Measurements from ENCODE around the gene SPAG16. TPM values are rescaled to one million over a fixed set of nuclear protein-coding genes. Genes with fewer than 3 reads are reported as not detected.

SPAG16 gene
- total RNA-seq, 1 experiment from 2014 or later: 0.30 TPM

DNA sequence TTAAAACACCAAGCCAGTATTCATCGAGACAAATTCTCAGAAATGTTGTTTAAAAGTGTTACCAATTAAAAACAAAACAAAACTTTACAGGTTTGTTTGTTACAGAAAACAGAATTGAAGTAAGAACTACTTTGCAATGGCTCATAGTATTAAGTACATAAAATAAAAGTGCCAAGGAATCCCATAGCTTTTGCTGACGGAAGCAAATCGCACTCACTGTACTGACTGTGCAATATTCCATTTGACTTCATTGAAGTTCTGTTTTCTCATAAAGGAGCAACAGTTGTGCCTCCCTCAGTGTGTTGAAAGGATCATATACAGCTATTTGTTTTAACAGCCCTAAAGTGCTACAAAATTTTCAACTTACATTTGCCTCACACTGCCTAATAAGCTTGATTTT lies 507.8 kb downstream of the SPAG16 start:
- Histone ChIP-seq H2AFZ (ENCODE audit: low read depth, low read length, poor library complexity, severe bottlenecking) (no peak overlapping the region), H4K20me1 (ENCODE audit: insufficient read depth) (no peaks in the 10 kb centered on the region; the same call in 1 of the 2 replicates), H3K4me3 (replicated peaks in 1 of 2; ENCODE audit: low read depth in 1 of 2, low read length in 2 of 2) (no peak overlapping the region), H3K9me2 (ENCODE audit: insufficient read depth) (0 out of 2 replicates have a peak, but pooled peaks cover 3% of the 10 kb centered on the region), H3K4me2 (ENCODE audit: low read length) (no peak overlapping the region), H3K27ac (ENCODE audit: low read depth, low read length) (no peak overlapping the region), H3K79me2 (ENCODE audit: insufficient read depth, low read length) (no peaks in the 10 kb centered on the region), H3K9me3 (ENCODE audit: control insufficient read depth in 1 of 2, insufficient read depth in 1 of 2, low read depth in 1 of 2, low read length in 2 of 2) (no peaks in the 10 kb centered on the region), H3K36me3 (ENCODE audit: control insufficient read depth in 1 of 2, insufficient read depth in 2 of 2, low read length in 2 of 2) (no peaks in the 10 kb centered on the region), H3K4me1 (ENCODE audit: control insufficient read depth in 1 of 2, insufficient read depth in 2 of 2, low read length in 2 of 2) (no peaks in the 10 kb centered on the region), H3K27me3 (ENCODE audit: insufficient read depth, low read length) (no peaks in the 10 kb centered on the region), H3K9ac (ENCODE audit: low read length) (no peak overlapping the region)
- DNase-seq (ENCODE audit: low read depth, low spot score): no peak
- intact Hi-C loops (cut with micrococcal nuclease): loop anchor here (10.0 kb wide), 1 partner anchor 537 kb away; no protein-coding TSS in a partner anchor
- ChIA-PET POLR2A (no interaction called here), RAD21 (ENCODE audit: low non-redundant PET in 1 of 2, low total read pairs in 2 of 2, uncharacterized antibody in 2 of 2, unreplicated experiment in 2 of 2) (no interaction called here), CTCF (no interaction called here)
- no peak for ATAC-seq
- TF ChIP-seq YY1 (IDR thresholded peaks at IDR 0.05; ENCODE audit: extremely low read depth, insufficient replicate concordance, low read depth, low read length) (no peak), JUND (IDR thresholded peaks at IDR 0.05) (no peak), FOSL1 (IDR thresholded peaks at IDR 0.05; ENCODE audit: low read depth) (no peak), RAD21 (IDR thresholded peaks at IDR 0.05; ENCODE audit: low read depth) (no peak), EZH2 (IDR thresholded peaks at IDR 0.05) (no peak), CEBPB (IDR thresholded peaks at IDR 0.05; ENCODE audit: low read depth) (no peak)
- TF ChIP-seq, protein P1, sequence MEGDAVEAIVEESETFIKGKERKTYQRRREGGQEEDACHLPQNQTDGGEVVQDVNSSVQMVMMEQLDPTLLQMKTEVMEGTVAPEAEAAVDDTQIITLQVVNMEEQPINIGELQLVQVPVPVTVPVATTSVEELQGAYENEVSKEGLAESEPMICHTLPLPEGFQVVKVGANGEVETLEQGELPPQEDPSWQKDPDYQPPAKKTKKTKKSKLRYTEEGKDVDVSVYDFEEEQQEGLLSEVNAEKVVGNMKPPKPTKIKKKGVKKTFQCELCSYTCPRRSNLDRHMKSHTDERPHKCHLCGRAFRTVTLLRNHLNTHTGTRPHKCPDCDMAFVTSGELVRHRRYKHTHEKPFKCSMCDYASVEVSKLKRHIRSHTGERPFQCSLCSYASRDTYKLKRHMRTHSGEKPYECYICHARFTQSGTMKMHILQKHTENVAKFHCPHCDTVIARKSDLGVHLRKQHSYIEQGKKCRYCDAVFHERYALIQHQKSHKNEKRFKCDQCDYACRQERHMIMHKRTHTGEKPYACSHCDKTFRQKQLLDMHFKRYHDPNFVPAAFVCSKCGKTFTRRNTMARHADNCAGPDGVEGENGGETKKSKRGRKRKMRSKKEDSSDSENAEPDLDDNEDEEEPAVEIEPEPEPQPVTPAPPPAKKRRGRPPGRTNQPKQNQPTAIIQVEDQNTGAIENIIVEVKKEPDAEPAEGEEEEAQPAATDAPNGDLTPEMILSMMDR (IDR thresholded peaks at IDR 0.05 in 2 of 3, conservative IDR thresholded peaks at IDR 0.05 in 1 of 3; ENCODE audit: borderline replicate concordance in 1 of 3, insufficient read depth in 1 of 3, low read depth in 2 of 3, low read length in 2 of 3): no peak
- BruUV-seq (replicated peaks): no TSS peak

DNA sequence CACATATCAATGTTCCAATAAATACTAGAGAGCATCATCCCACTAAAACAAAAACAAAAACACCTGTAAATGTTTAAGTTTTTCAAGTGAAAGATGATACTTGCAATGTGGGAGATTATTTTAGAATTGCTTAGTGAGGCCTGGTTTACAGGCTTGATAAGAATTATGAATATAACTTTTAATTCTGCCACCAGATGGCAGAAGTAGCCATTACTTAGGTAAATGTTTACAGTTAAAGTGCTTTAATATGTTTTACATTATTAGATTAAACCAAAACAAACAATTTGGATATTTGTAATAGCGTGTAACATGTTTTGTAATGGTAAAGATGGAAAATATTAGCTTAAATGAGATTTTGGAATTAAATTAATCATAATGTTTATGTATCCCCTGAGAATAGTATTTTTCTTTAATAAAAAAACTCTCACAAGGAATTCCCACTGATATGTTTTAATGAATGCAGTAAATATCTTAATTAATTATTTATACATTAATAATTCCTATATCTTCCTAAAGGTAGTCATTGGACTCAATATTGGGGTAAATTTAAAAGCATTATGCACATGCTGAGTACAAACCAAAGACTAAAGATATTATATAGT lies 522.0 kb downstream of the SPAG16 start:
- DNase-seq (ENCODE audit: low read depth, low spot score) (no peak), ATAC-seq (no peak)
- intact Hi-C loops (cut with micrococcal nuclease): loop anchor here (2.0 to 5.0 kb wide), 2 partner anchors 1197 to 1461 kb away; no protein-coding TSS in a partner anchor
- H3K9ac ChIP-seq (ENCODE audit: low read length): no peak overlapping the region
- no peak overlapping the region for H3K4me2 ChIP-seq (ENCODE audit: low read length)
- TF ChIP-seq ZNF274 (IDR thresholded peaks at IDR 0.05; ENCODE audit: low read depth, low read length) (no peak), RAD21 (IDR thresholded peaks at IDR 0.05; ENCODE audit: low read depth) (peak; percentile 66)
- TF ChIP-seq, protein P1 (IDR thresholded peaks at IDR 0.05 in 2 of 3, conservative IDR thresholded peaks at IDR 0.05 in 1 of 3; ENCODE audit: borderline replicate concordance in 1 of 3, insufficient read depth in 1 of 3, low read depth in 2 of 3, low read length in 2 of 3): peak in 2 of 3 experiments; percentile 44 to 57; a peak in 3 of 6 replicates
- BruUV-seq (replicated peaks): no TSS peak
- CTCF ChIA-PET: no interaction called here
- no peaks in the 10 kb centered on the region for H4K20me1 ChIP-seq (ENCODE audit: insufficient read depth)
- no peaks in the 10 kb centered on the region for H3K4me1 ChIP-seq (ENCODE audit: control insufficient read depth in 1 of 2, insufficient read depth in 2 of 2, low read length in 2 of 2)
- peak overlapping the region; percentile 26 for H2AFZ ChIP-seq (ENCODE audit: low read depth, low read length, poor library complexity, severe bottlenecking)
- no peaks in the 10 kb centered on the region for H3K9me2 ChIP-seq (ENCODE audit: insufficient read depth)
- RAD21 ChIA-PET (ENCODE audit: low non-redundant PET in 1 of 2, low total read pairs in 2 of 2, uncharacterized antibody in 2 of 2, unreplicated experiment in 2 of 2): no interaction called here
- no peaks in the 10 kb centered on the region for H3K36me3 ChIP-seq (ENCODE audit: control insufficient read depth in 1 of 2, insufficient read depth in 2 of 2, low read length in 2 of 2)
- no peak overlapping the region for H3K4me3 ChIP-seq (replicated peaks in 1 of 2; ENCODE audit: low read depth in 1 of 2, low read length in 2 of 2)
- no peaks in the 10 kb centered on the region for H3K27me3 ChIP-seq (ENCODE audit: insufficient read depth, low read length)
- H3K9me3 ChIP-seq (ENCODE audit: control insufficient read depth in 1 of 2, insufficient read depth in 1 of 2, low read depth in 1 of 2, low read length in 2 of 2): no peaks in the 10 kb centered on the region
- no peaks in the 10 kb centered on the region for H3K79me2 ChIP-seq (ENCODE audit: insufficient read depth, low read length)
- H3K27ac ChIP-seq (ENCODE audit: low read depth, low read length): no peak overlapping the region
- POLR2A ChIA-PET: no interaction called here
